Trophoblast cell (in vitro differentiated cells and primary cell): ENCODE data around the gene TBC1D22A.

Source experiments
- DNase-seq, 2 donors: peaks; one replicate each; pipeline ENCODE4 v3.0.0-alpha.2; 2016
- H2AFZ ChIP-seq: 2 replicates; pipeline ENCODE4 v1.6.1; 2013; ENCODE audit warnings: low read length, moderate library complexity, mild to moderate bottlenecking; ENCODE audit not compliant: insufficient read depth, poor library complexity
- H2AK5ac ChIP-seq: 2 replicates; pipeline ENCODE4 v1.6.1; 2013; ENCODE audit warnings: mild to moderate bottlenecking, low read length
- H2BK120ac ChIP-seq: 2 replicates; pipeline ENCODE4 v1.6.1; 2013; ENCODE audit warnings: low read length, mild to moderate bottlenecking, moderate library complexity; ENCODE audit not compliant: insufficient read depth, poor library complexity
- H2BK12ac ChIP-seq: 2 replicates; pipeline ENCODE4 v1.6.1; 2013; ENCODE audit warnings: mild to moderate bottlenecking, low read length, moderate library complexity
- H2BK5ac ChIP-seq: 2 replicates; pipeline ENCODE4 v1.6.1; 2013; ENCODE audit warnings: low read length, low read depth, moderate library complexity, mild to moderate bottlenecking; ENCODE audit not compliant: poor library complexity
- H3K14ac ChIP-seq: 2 replicates; pipeline ENCODE4 v1.6.1; 2013; ENCODE audit warnings: mild to moderate bottlenecking, low read length
- H3K18ac ChIP-seq: 2 replicates; pipeline ENCODE4 v1.6.1; 2013; ENCODE audit warnings: mild to moderate bottlenecking, low read length
- H3K23ac ChIP-seq: 2 replicates; pipeline ENCODE4 v1.6.1; 2013; ENCODE audit warnings: low read length
- H3K27ac ChIP-seq: 2 replicates; pipeline ENCODE4 v1.5.1; 2013; ENCODE audit warnings: low read depth, mild to moderate bottlenecking, inconsistent platforms, low read length, moderate library complexity
- H3K27me3 ChIP-seq: 2 replicates; pipeline ENCODE4 v1.6.1; 2013; ENCODE audit warnings: inconsistent platforms, mild to moderate bottlenecking, low read length, moderate library complexity; ENCODE audit not compliant: insufficient read depth
- H3K36me3 ChIP-seq, 2 experiments: 1 replicate in 1 of 2; 2 replicates in 1 of 2; pipeline ENCODE4 v1.6.1; 2013; ENCODE audit warnings: low read length in 2 of 2, mild to moderate bottlenecking in 2 of 2, moderate library complexity in 1 of 2; ENCODE audit not compliant: insufficient read depth in 2 of 2, control insufficient read depth in 1 of 2
- H3K4ac ChIP-seq: 2 replicates; pipeline ENCODE4 v1.6.1; 2013; ENCODE audit warnings: low read depth, mild to moderate bottlenecking, low read length, moderate library complexity
- H3K4me1 ChIP-seq, 2 experiments: 1 replicate in 1 of 2; 2 replicates in 1 of 2; pipeline ENCODE4 v1.6.1; 2013; ENCODE audit warnings: low read length in 2 of 2, mild to moderate bottlenecking in 2 of 2, moderate library complexity in 1 of 2; ENCODE audit not compliant: insufficient read depth in 2 of 2, control insufficient read depth in 1 of 2
- H3K4me2 ChIP-seq: 2 replicates; pipeline ENCODE4 v1.6.1; 2013; ENCODE audit warnings: inconsistent platforms, mild to moderate bottlenecking, low read length, moderate library complexity
- H3K4me3 ChIP-seq: 2 replicates; pipeline ENCODE4 v1.5.1; 2013; ENCODE audit warnings: mild to moderate bottlenecking, low read depth, low read length, inconsistent platforms
- H3K79me1 ChIP-seq: one replicate; pipeline ENCODE4 v1.6.1; 2013; ENCODE audit warnings: low read length
- H3K79me2 ChIP-seq: 2 replicates; pipeline ENCODE4 v1.6.1; 2013; ENCODE audit warnings: low read length, mild to moderate bottlenecking; ENCODE audit not compliant: control insufficient read depth, insufficient read depth, poor library complexity
- H3K9ac ChIP-seq: 2 replicates; pipeline ENCODE4 v1.6.1; 2013; ENCODE audit warnings: mild to moderate bottlenecking, low read length
- H3K9me3 ChIP-seq: 2 replicates; pipeline ENCODE4 v1.6.1; 2013; ENCODE audit warnings: low read depth, mild to moderate bottlenecking, control low read depth, inconsistent platforms, low read length; ENCODE audit not compliant: insufficient read depth
- H4K12ac ChIP-seq: 2 replicates; pipeline ENCODE4 v1.6.1; 2013; ENCODE audit warnings: low read depth, mild to moderate bottlenecking, low read length, moderate library complexity
- H4K8ac ChIP-seq: 2 replicates; pipeline ENCODE4 v1.6.1; 2013; ENCODE audit warnings: low read depth, mild to moderate bottlenecking, low read length, moderate library complexity
- H4K91ac ChIP-seq: one replicate; pipeline ENCODE4 v1.6.1; 2013; ENCODE audit warnings: low read depth, mild to moderate bottlenecking, low read length, moderate library complexity
- WGBS: extraction: QIAGEN DNeasy Blood & Tissue Kit; methylation state at CpG from one replicate; pipeline ENCODE4 v1.1.7; 2013; ENCODE audit warnings: missing lambda C conversion rate; ENCODE audit not compliant: insufficient read length, insufficient coverage; ENCODE audit errors: extremely low coverage; 5-methylcytosine and 5-hydroxymethylcytosine counted together

Gene TBC1D22A

DNA sequence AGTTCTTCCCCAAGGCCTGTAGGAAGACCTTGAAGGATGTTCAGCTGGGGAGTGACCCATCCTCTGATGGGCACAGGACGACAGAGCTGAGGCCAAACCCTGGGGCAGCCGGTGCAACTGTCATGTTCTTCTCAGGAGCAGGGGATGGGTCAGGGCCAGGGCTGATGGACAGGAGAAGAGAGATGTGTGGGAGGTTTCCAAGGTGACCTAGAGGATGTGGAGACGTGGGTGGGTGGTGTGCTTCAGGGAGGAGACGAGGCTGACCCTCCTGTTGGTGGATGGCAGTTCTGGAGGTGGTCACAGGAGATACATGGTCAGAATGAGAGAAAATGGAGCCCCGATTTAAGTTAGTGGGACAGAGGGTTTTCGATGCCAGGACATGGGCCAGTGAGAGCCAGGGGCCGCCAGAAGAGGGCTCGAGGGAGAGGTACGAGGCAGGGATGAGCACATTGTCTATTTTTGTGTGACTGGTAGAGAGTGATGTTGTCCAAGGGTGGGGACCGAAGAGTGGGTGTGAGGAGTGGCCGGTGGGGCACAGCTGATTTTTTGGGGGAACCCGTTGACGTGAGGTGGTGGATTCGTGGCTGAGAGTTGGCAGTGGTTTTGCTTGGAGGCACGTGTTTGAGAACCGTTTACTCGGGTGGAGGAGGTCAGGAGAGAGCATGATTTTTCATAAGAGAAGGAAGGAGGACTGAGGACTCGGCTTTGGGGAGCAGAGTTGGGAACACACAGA lies 14.6 kb downstream of the TBC1D22A start:
- Histone ChIP-seq H3K9me3 (no peaks in the 10 kb centered on the region), H3K18ac (peak overlapping the region; percentile 10), H3K36me3 (peaks cover 1 to 2% of the 10 kb centered on the region in 2 experiments), H2BK5ac (no peak overlapping the region), H2BK12ac (no peak overlapping the region), H3K23ac (no peak overlapping the region), H3K4me1 (peaks cover 15 to 18% of the 10 kb centered on the region in 2 experiments), H3K4me3 (no peak overlapping the region), H2AK5ac (no peak overlapping the region), H2AFZ (no peak overlapping the region), H3K79me1 (peaks cover 6% of the 10 kb centered on the region), H4K91ac (no peak overlapping the region), H4K12ac (no peak overlapping the region), H3K27me3 (no peaks in the 10 kb centered on the region), H2BK120ac (no peak overlapping the region), H3K14ac (no peak overlapping the region), H3K27ac (no peak overlapping the region), H3K4ac (peak overlapping the region; percentile 19), H3K4me2 (no peak overlapping the region), H3K9ac (no peak overlapping the region), H3K79me2 (peaks cover 11% of the 10 kb centered on the region), H4K8ac (no peak overlapping the region)
- WGBS = no CpG with 5 or more reads among the region's 18 CpGs
- DNase-seq = no peak

DNA sequence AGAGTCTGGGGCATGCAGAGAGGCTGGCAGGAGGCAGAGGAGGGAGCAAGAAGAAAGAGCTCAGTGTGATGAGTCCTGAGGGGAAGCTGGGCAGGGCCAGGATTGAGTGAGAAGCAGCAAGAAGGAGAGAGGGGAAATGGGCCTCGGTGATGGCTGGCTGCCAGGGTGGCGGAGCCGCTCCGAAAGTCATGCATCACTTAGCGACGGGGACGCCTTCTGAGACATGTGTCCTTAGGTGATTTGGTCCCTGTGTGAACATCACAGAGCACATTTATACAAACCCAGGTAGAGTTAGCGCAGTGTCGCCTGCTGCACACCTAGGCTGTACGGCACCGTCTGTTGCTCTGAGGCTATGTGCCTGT lies 15.1 kb downstream of the TBC1D22A start:
- no peak overlapping the region for H4K91ac ChIP-seq
- peaks cover 11% of the 10 kb centered on the region for H3K79me2 ChIP-seq
- no peak for DNase-seq
- H3K9ac ChIP-seq = no peak overlapping the region
- H3K36me3 ChIP-seq = peaks cover 1 to 2% of the 10 kb centered on the region in 2 experiments
- H3K27me3 ChIP-seq = no peaks in the 10 kb centered on the region
- H2BK120ac ChIP-seq = no peak overlapping the region
- H3K4me3 ChIP-seq = no peak overlapping the region
- H3K27ac ChIP-seq = no peak overlapping the region
- whole genome bisulfite sequencing = no CpG with 5 or more reads among the region's 11 CpGs
- no peak overlapping the region for H2AFZ ChIP-seq
- H4K8ac ChIP-seq = no peak overlapping the region
- H3K23ac ChIP-seq = no peak overlapping the region
- H3K4ac ChIP-seq = no peak overlapping the region
- H2BK12ac ChIP-seq = no peak overlapping the region
- H4K12ac ChIP-seq = no peak overlapping the region
- peaks cover 15 to 18% of the 10 kb centered on the region in 2 experiments for H3K4me1 ChIP-seq
- H2BK5ac ChIP-seq = no peak overlapping the region
- no peak overlapping the region for H2AK5ac ChIP-seq
- no peaks in the 10 kb centered on the region for H3K9me3 ChIP-seq
- H3K18ac ChIP-seq = no peak overlapping the region
- H3K4me2 ChIP-seq = no peak overlapping the region
- H3K14ac ChIP-seq = no peak overlapping the region
- peaks cover 6% of the 10 kb centered on the region for H3K79me1 ChIP-seq

DNA sequence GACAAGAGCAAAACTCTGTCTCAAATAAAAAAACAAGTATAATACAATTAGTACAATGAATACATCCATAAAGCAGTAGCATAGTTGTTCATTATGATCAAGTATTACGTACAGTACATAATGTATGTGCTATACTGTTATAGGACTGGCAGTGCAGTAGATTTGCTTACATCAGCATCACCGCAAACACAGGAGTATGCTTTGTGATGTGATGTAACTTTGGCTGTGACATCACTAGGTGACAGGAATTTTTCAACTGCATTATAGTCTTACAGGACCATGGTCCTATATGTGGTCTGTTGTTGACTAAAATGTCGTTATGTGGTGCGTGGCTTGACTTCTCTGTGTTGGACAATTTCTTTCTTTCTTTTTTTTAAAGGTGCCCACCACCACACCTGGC lies 16.6 kb downstream of the TBC1D22A start:
- H3K23ac ChIP-seq = no peak overlapping the region
- H2BK120ac ChIP-seq = no peak overlapping the region
- H2BK5ac ChIP-seq = no peak overlapping the region
- peaks cover 6% of the 10 kb centered on the region for H3K79me1 ChIP-seq
- no peak overlapping the region for H3K27ac ChIP-seq
- H3K4me3 ChIP-seq = no peak overlapping the region
- peaks cover 1 to 2% of the 10 kb centered on the region in 2 experiments for H3K36me3 ChIP-seq
- H2AFZ ChIP-seq = no peak overlapping the region
- H2BK12ac ChIP-seq = no peak overlapping the region
- H3K27me3 ChIP-seq = no peaks in the 10 kb centered on the region
- no peak overlapping the region for H4K12ac ChIP-seq
- no peak overlapping the region for H3K9ac ChIP-seq
- no peak overlapping the region for H4K8ac ChIP-seq
- H2AK5ac ChIP-seq = no peak overlapping the region
- DNase-seq = no peak
- peaks cover 12 to 14% of the 10 kb centered on the region in 2 experiments for H3K4me1 ChIP-seq
- H3K14ac ChIP-seq = no peak overlapping the region
- no peak overlapping the region for H4K91ac ChIP-seq
- peaks cover 11% of the 10 kb centered on the region for H3K79me2 ChIP-seq
- H3K18ac ChIP-seq = no peak overlapping the region
- H3K9me3 ChIP-seq = no peaks in the 10 kb centered on the region
- H3K4me2 ChIP-seq = no peak overlapping the region
- WGBS = no CpG with 5 or more reads among the region's 4 CpGs
- no peak overlapping the region for H3K4ac ChIP-seq

DNA sequence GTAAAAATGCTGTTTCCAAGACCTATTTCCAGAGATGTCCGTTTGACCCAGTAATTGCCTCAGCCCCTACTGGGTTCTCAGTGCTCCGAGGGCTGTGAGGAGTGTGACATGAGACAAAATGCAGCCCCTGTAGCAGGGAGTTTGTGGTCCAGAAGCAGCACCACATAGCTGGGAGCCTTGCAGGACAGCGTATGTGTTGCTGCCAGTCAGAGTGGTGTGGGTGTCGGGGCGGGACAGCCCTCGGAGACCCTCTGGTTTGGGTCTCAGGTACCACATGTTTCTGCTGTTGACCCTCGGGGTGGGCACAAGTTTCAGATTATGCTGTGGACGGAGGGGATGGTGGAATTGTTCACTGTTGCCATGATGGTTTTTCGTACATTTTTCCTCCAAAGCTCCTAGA lies 17.2 kb downstream of the TBC1D22A start:
- no peak overlapping the region for H3K27ac ChIP-seq
- H3K9me3 ChIP-seq = no peaks in the 10 kb centered on the region
- no peak overlapping the region for H2AFZ ChIP-seq
- H3K9ac ChIP-seq = no peak overlapping the region
- H3K36me3 ChIP-seq = peaks cover 1 to 2% of the 10 kb centered on the region in 2 experiments
- no peak overlapping the region for H3K4me3 ChIP-seq
- H2AK5ac ChIP-seq = no peak overlapping the region
- H3K79me2 ChIP-seq = peaks cover 8% of the 10 kb centered on the region
- H3K4me1 ChIP-seq = peaks cover 7 to 10% of the 10 kb centered on the region in 2 experiments
- no peak for DNase-seq
- no peak overlapping the region for H4K12ac ChIP-seq
- H2BK12ac ChIP-seq = no peak overlapping the region
- H2BK120ac ChIP-seq = no peak overlapping the region
- H4K8ac ChIP-seq = no peak overlapping the region
- H3K14ac ChIP-seq = no peak overlapping the region
- no peak overlapping the region for H4K91ac ChIP-seq
- no peaks in the 10 kb centered on the region for H3K27me3 ChIP-seq
- no peak overlapping the region for H3K4me2 ChIP-seq
- H3K18ac ChIP-seq = peak overlapping the region; percentile 3
- H3K4ac ChIP-seq = no peak overlapping the region
- no peak overlapping the region for H3K23ac ChIP-seq
- peaks cover 2% of the 10 kb centered on the region for H3K79me1 ChIP-seq
- WGBS = no CpG with 5 or more reads among the region's 9 CpGs
- H2BK5ac ChIP-seq = no peak overlapping the region
